Sigmoid colon (tissue), 7 donors: ENCODE results near the gene TUBB6. TPM values are rescaled to one million over a fixed set of nuclear protein-coding genes. Genes with fewer than 3 reads are reported as not detected.
A peak's percentile ranks its signal among the peaks of the same experiment; 100 is the strongest.

Source experiments
- DNase-seq: peaks from one replicate; pipeline ENCODE4 v3.0.0-alpha.2; 2019
- H3K27ac ChIP-seq, 4 donors: fragments of 200-600 bp; sonication (generic); one replicate each; pipeline ENCODE4 v1.5.1; 2016 to 2019; ENCODE audit warnings: mild to moderate bottlenecking in 1 of 4
- H3K27me3 ChIP-seq, 3 donors: fragments of 200-600 bp; sonication (generic); one replicate each; pipeline ENCODE4 v1.5.1; 2019; ENCODE audit warnings: mild to moderate bottlenecking in 1 of 3
- H3K36me3 ChIP-seq, 4 donors: fragments of 200-600 bp; sonication (generic); one replicate each; pipeline ENCODE4 v1.5.1; 2016 to 2019
- H3K4me1 ChIP-seq, 4 donors: fragments of 200-600 bp; sonication (generic); one replicate each; pipeline ENCODE4 v1.5.1; 2017 to 2019
- H3K4me3 ChIP-seq, 4 donors: fragments of 200-600 bp; sonication (generic); one replicate each; pipeline ENCODE4 v1.5.1; 2017 to 2019; ENCODE audit warnings: mild to moderate bottlenecking in 2 of 4, moderate library complexity in 1 of 4
- H3K9me3 ChIP-seq, 4 donors: fragments of 200-600 bp in 3 of 4; sonication (generic) in 3 of 4; one replicate each; pipeline versions ENCODE4 v1.5.1 to v1.6.1; 2013 to 2019
- CTCF ChIP-seq, 4 experiments: fragments of 450-650 bp in 3 of 4; fragments of 200-600 bp in 1 of 4; IDR thresholded peaks; one replicate each; pipeline ENCODE4 v1.5.1; 2016 to 2019; ENCODE audit warnings: antibody characterized with exemption in 4 of 4, mild to moderate bottlenecking in 3 of 4, moderate library complexity in 2 of 4
- EP300 ChIP-seq, 4 donors: sonication (generic); formaldehyde crosslinking; IDR thresholded peaks; one replicate each; pipeline ENCODE4 v1.6.1; 2017; ENCODE audit warnings: antibody characterized with exemption in 4 of 4
- POLR2A ChIP-seq, 2 donors: fragments of 450-650 bp; IDR thresholded peaks; one replicate each; pipeline ENCODE4 v1.6.1; 2016; ENCODE audit warnings: antibody characterized with exemption in 2 of 2, mild to moderate bottlenecking in 2 of 2, moderate library complexity in 2 of 2
- POLR2AphosphoS5 ChIP-seq, 4 donors: sonication (generic); formaldehyde crosslinking; IDR thresholded peaks; one replicate each; pipeline ENCODE4 v1.6.1; 2017; ENCODE audit warnings: antibody characterized with exemption in 4 of 4
- WGBS, 2 donors: extraction: QIAGEN DNeasy Blood & Tissue Kit; methylation state at CpG; one replicate each; pipeline ENCODE4 v1.1.7; 2013; 5-methylcytosine and 5-hydroxymethylcytosine counted together
- intact Hi-C: fragments of 100-400 bp; cut with DNase I; formaldehyde crosslinking; loops from one replicate; pipeline ENCODE4 v1.15.1; 2023
- polyA plus RNA-seq, 3 donors: library from polyadenylated mRNA; stranded (reverse); fragments of 200-250 nt; gene quantifications; one replicate each; pipeline ENCODE4 v1.2.3, GENCODE V29; 2013
- total RNA-seq, 4 donors: library from RNA; depleted of rRNA; stranded (reverse); fragments of >200 nt; gene quantifications; one replicate each; pipeline ENCODE4 v1.1.0, GENCODE V29; 2016
- donor health status: healthy with polysubstance abuse.
- donor health status: Bipolar disorder and iron deficiency.
- donor health status: healthy.

TUBB6 gene
- total and polyA plus RNA-seq, 7 donors, result 19.2 to 445 (median 298) TPM

- WGBS, 2 donors, result 91 to 92% methylated on average over 11 of the region's 11 CpGs
- H3K4me1 ChIP-seq, result peaks cover 0 to 24% (median 15%) of the 10 kb centered on the region in 4 donors
- no peaks in the 10 kb centered on the region for H3K9me3 ChIP-seq
- intact Hi-C loops, result no loop called here
- TF ChIP-seq POLR2A (IDR thresholded peaks at IDR 0.05), result no peak
- peak in 1 of 4 donors; percentile 20 for TF ChIP-seq POLR2AphosphoS5 (IDR thresholded peaks at IDR 0.05)
- H3K4me3 ChIP-seq, result no peak overlapping the region
- peaks cover 21 to 91% (median 40%) of the 10 kb centered on the region in 4 donors for H3K36me3 ChIP-seq
- H3K27ac ChIP-seq, result peak overlapping the region in 2 of 4 donors; percentile 53 to 60
- no peak for DNase-seq
- H3K27me3 ChIP-seq, result no peaks in the 10 kb centered on the region
Observed at GRCh38 chr18:12362473-12363174, 54.6 kb downstream of the TUBB6 start.

- H3K4me1 ChIP-seq, result peaks cover 0 to 23% (median 14%) of the 10 kb centered on the region in 4 donors
- no peak overlapping the region for H3K4me3 ChIP-seq
- peaks cover 19 to 76% (median 28%) of the 10 kb centered on the region in 4 donors for H3K36me3 ChIP-seq
- H3K27ac ChIP-seq, result no peak overlapping the region
- WGBS, 2 donors, result 61 to 89% methylated on average over 8 of the region's 8 CpGs
- H3K27me3 ChIP-seq, result no peaks in the 10 kb centered on the region
- intact Hi-C loops, result no loop called here
- H3K9me3 ChIP-seq, result no peaks in the 10 kb centered on the region
- TF ChIP-seq POLR2A (IDR thresholded peaks at IDR 0.05) (no peak), POLR2AphosphoS5 (IDR thresholded peaks at IDR 0.05) (no peak), CTCF (IDR thresholded peaks at IDR 0.05) (no peak), EP300 (IDR thresholded peaks at IDR 0.05) (no peak)
- no peak for DNase-seq
Observed at GRCh38 chr18:12366379-12366778, 58.3 kb downstream of the TUBB6 start.

GRCh38 chr18:12366784-12367183 lies 58.7 kb downstream of the TUBB6 start:
- Histone ChIP-seq H3K4me1 (peaks cover 0 to 19% (median 12%) of the 10 kb centered on the region in 4 donors), H3K4me3 (no peak overlapping the region), H3K9me3 (no peaks in the 10 kb centered on the region), H3K36me3 (peaks cover 19 to 74% (median 28%) of the 10 kb centered on the region in 4 donors), H3K27me3 (no peaks in the 10 kb centered on the region), H3K27ac (no peak overlapping the region)
- WGBS, 2 donors, result 50 to 80% methylated on average over 5 of the region's 5 CpGs
- DNase-seq, result no peak
- intact Hi-C loops, result no loop called here
- no peak for TF ChIP-seq POLR2AphosphoS5 (IDR thresholded peaks at IDR 0.05)
- TF ChIP-seq CTCF (IDR thresholded peaks at IDR 0.05), result no peak
- TF ChIP-seq POLR2A (IDR thresholded peaks at IDR 0.05), result no peak
- TF ChIP-seq EP300 (IDR thresholded peaks at IDR 0.05), result no peak

GRCh38 chr18:12369211-12369610 lies 61.2 kb downstream of the TUBB6 start:
- TF ChIP-seq CTCF (IDR thresholded peaks at IDR 0.05), result no peak
- no peak for TF ChIP-seq POLR2A (IDR thresholded peaks at IDR 0.05)
- TF ChIP-seq POLR2AphosphoS5 (IDR thresholded peaks at IDR 0.05), result no peak
- intact Hi-C loops, result no loop called here
- Histone ChIP-seq H3K27me3 (no peaks in the 10 kb centered on the region), H3K4me3 (no peak overlapping the region), H3K9me3 (no peaks in the 10 kb centered on the region), H3K4me1 (peaks cover 0 to 28% (median 15%) of the 10 kb centered on the region in 4 donors), H3K36me3 (peaks cover 19 to 51% (median 26%) of the 10 kb centered on the region in 4 donors), H3K27ac (no peak overlapping the region)
- no peak for DNase-seq
- WGBS, 2 donors, result 69 to 89% methylated on average over 7 of the region's 7 CpGs

- WGBS, 2 donors, result 23 to 61% methylated on average over 2 of the region's 2 CpGs
- TF ChIP-seq POLR2A (IDR thresholded peaks at IDR 0.05) (no peak), CTCF (IDR thresholded peaks at IDR 0.05) (no peak), EP300 (IDR thresholded peaks at IDR 0.05) (no peak), POLR2AphosphoS5 (IDR thresholded peaks at IDR 0.05) (no peak)
- intact Hi-C loops, result no loop called here
Observed at GRCh38 chr18:12371590-12371989, 63.5 kb downstream of the TUBB6 start.

More at GRCh38 chr18:12371590-12371989, 63.5 kb downstream of the TUBB6 start:
- H3K36me3 ChIP-seq, result peaks cover 10 to 30% (median 15%) of the 10 kb centered on the region in 4 donors
- no peak for DNase-seq
- H3K4me1 ChIP-seq, result peaks cover 0 to 43% (median 37%) of the 10 kb centered on the region in 4 donors
- H3K27ac ChIP-seq, result no peak overlapping the region
- no peaks in the 10 kb centered on the region for H3K9me3 ChIP-seq
- no peak overlapping the region for H3K4me3 ChIP-seq
- no peaks in the 10 kb centered on the region for H3K27me3 ChIP-seq
